ENCODE measurements around the gene GPR78. TPM values are rescaled to one million over a fixed set of nuclear protein-coding genes. Genes with fewer than 3 reads are reported as not detected.

Gene GPR78
- polyA plus RNA-seq, 1 of the 3 experiments (the other 2 are of a cell fraction): not detected

- TF ChIP-seq SMC3 (IDR thresholded peaks at IDR 0.05; ENCODE audit: low read depth, low read length): no peak
- TF ChIP-seq NFIC (IDR thresholded peaks at IDR 0.05; ENCODE audit: borderline replicate concordance): no peak
These were observed 33.5 kb upstream of the GPR78 start (continued) for GRCh38 chr4:8546766-8547107.

GRCh38 chr4:8547108-8547911 is 32.9 kb upstream of the GPR78 start:
- no peaks in the 10 kb centered on the region for H3K9me3 ChIP-seq
- no peaks in the 10 kb centered on the region for H3F3A ChIP-seq (replicated peaks; ENCODE audit: insufficient read depth)
- H3K27ac ChIP-seq (ENCODE audit: low read depth in 2 of 2, low read length in 1 of 2): no peak overlapping the region
- no peak for TF ChIP-seq MEF2A (IDR thresholded peaks at IDR 0.05; ENCODE audit: borderline replicate concordance, low read depth)
- TF ChIP-seq YY1 (IDR thresholded peaks at IDR 0.05; ENCODE audit: low read depth): no peak
- no peak for TF ChIP-seq RCOR1 (IDR thresholded peaks at IDR 0.05; ENCODE audit: low read length)
- TF ChIP-seq NFIC (IDR thresholded peaks at IDR 0.05; ENCODE audit: borderline replicate concordance): no peak
- no peak for TF ChIP-seq CHD2 (IDR thresholded peaks at IDR 0.05; ENCODE audit: low read length, partially characterized antibody)
- no peak for TF ChIP-seq EP300 (IDR thresholded peaks at IDR 0.05; ENCODE audit: borderline replicate concordance in 1 of 2, low read depth in 1 of 2, low read length in 1 of 2)
- TF ChIP-seq SMC3 (IDR thresholded peaks at IDR 0.05; ENCODE audit: low read depth, low read length): no peak
- TF ChIP-seq EZH2phosphoT487 (IDR thresholded peaks at IDR 0.05; ENCODE audit: borderline replicate concordance, low read depth): no peak
- TF ChIP-seq TAF1 (IDR thresholded peaks at IDR 0.05; ENCODE audit: borderline replicate concordance, low read depth, low read length): no peak
- TF ChIP-seq CTCF (IDR thresholded peaks at IDR 0.05): peak; percentile 55
- TF ChIP-seq IRF3 (IDR thresholded peaks at IDR 0.05; ENCODE audit: low read depth, low read length): no peak
- no peak for TF ChIP-seq NRF1 (IDR thresholded peaks at IDR 0.05; ENCODE audit: low read depth, low read length)
- TF ChIP-seq ELF1 (IDR thresholded peaks at IDR 0.05): no peak
- TF ChIP-seq FOXJ3 (CRISPR knock-in tag; IDR thresholded peaks at IDR 0.05): no peak
- no peak for TF ChIP-seq REST (IDR thresholded peaks at IDR 0.05; ENCODE audit: low read depth, low read length)
- TF ChIP-seq POLR2AphosphoS5 (IDR thresholded peaks at IDR 0.05; ENCODE audit: low read depth, low read length): no peak
- peak; percentile 8; the same call in 1 of the 2 replicates for TF ChIP-seq FOSL2 (IDR thresholded peaks at IDR 0.05; ENCODE audit: borderline replicate concordance, low read depth)
- peak; percentile 43 for TF ChIP-seq RAD21 (IDR thresholded peaks at IDR 0.05; ENCODE audit: low read length)
- H3K9ac ChIP-seq: no peak overlapping the region
- no peaks in the 10 kb centered on the region for H3K27me3 ChIP-seq (ENCODE audit: insufficient read depth)
- CTCF ChIA-PET: interaction anchor here (0.8 to 1.1 kb wide), 4 partner anchors 8 to 30 kb away, joined by 3 to 4 read pairs (median 4); no protein-coding TSS in a partner anchor
- H3K9me2 ChIP-seq: no peaks in the 10 kb centered on the region
- H4K20me1 ChIP-seq (ENCODE audit: insufficient read depth): no peaks in the 10 kb centered on the region
- no peaks in the 10 kb centered on the region for H3K4me1 ChIP-seq (ENCODE audit: control insufficient read depth in 1 of 2, insufficient read depth in 2 of 2, low read depth in 1 of 2, low read length in 1 of 2)
- 0 out of 4 replicates have a peak overlapping the region, but pooled peaks of 1 of the 2 experiments have one; percentile 29 for H3K4me3 ChIP-seq (ENCODE audit: low read depth in 2 of 2, low read length in 1 of 2)
- H3K36me3 ChIP-seq (replicated peaks in 1 of 2; ENCODE audit: control insufficient read depth in 1 of 2, insufficient read depth in 2 of 2, low read length in 1 of 2): no peaks in the 10 kb centered on the region
- peak; percentile 36 for DNase-seq
- H2AFZ ChIP-seq (ENCODE audit: low read depth): 0 out of 2 replicates have a peak overlapping the region, but pooled peaks have one; percentile 45
- POLR2A ChIA-PET: no interaction called here
- 41% methylated on average over 14 of the region's 16 CpGs for WGBS (ENCODE audit: low lambda C conversion rate)
- no peak overlapping the region for H3K4me2 ChIP-seq
- H3K79me2 ChIP-seq (ENCODE audit: insufficient read depth): no peaks in the 10 kb centered on the region

All from SK-N-SH (cell line).